TTC549 (cell line): ENCODE measurements around the gene SNX20.

ENCODE experiments used
- FAIRE-seq: peaks from 2 replicates; lab custom pipeline; 2012; peaks lifted over from hg19 to GRCh38; lab: Jason Lieb, UNC

The SNX20 gene

GRCh38 chr16:50657241-50657640, 23.9 kb downstream of the SNX20 start:
- FAIRE-seq: no peak

GRCh38 chr16:50655558-50656055, 25.5 kb downstream of the SNX20 start:
- no peak for FAIRE-seq

GRCh38 chr16:50653633-50654519, 27.2 kb downstream of the SNX20 start:
- no peak for FAIRE-seq

- FAIRE-seq: no peak
These were observed 28.2 kb downstream of the SNX20 start for GRCh38 chr16:50652836-50653425.

GRCh38 chr16:50651835-50652438, 29.2 kb downstream of the SNX20 start:
- no peak for FAIRE-seq

GRCh38 chr16:50646345-50646744, 34.8 kb downstream of the SNX20 start:
- FAIRE-seq: no peak

- FAIRE-seq: no peak
These were observed 35.4 kb downstream of the SNX20 start for GRCh38 chr16:50645563-50646220.

GRCh38 chr16:50644729-50645128, 36.4 kb downstream of the SNX20 start:
- FAIRE-seq: no peak

- no peak for FAIRE-seq
These were observed 36.9 kb downstream of the SNX20 start for GRCh38 chr16:50644245-50644644.

GRCh38 chr16:50643192-50643591, 37.9 kb downstream of the SNX20 start:
- no peak for FAIRE-seq

GRCh38 chr16:50642349-50642748, 38.8 kb downstream of the SNX20 start:
- no peak for FAIRE-seq

GRCh38 chr16:50641818-50642187, 39.3 kb downstream of the SNX20 start:
- FAIRE-seq: no peak

- FAIRE-seq: no peak
These were observed 39.9 kb downstream of the SNX20 start for GRCh38 chr16:50640919-50641817.

- no peak for FAIRE-seq
These were observed 40.7 kb downstream of the SNX20 start for GRCh38 chr16:50640391-50640790.

GRCh38 chr16:50638816-50639670, 42.1 kb downstream of the SNX20 start:
- no peak for FAIRE-seq

- FAIRE-seq: no peak
These were observed 43.2 kb downstream of the SNX20 start for GRCh38 chr16:50637716-50638602.

- no peak for FAIRE-seq
These were observed 44.2 kb downstream of the SNX20 start for GRCh38 chr16:50636753-50637374.

- no peak for FAIRE-seq
These were observed 45.4 kb downstream of the SNX20 start for GRCh38 chr16:50635505-50636392.
